Ovary (tissue), 9 donors: ENCODE results near the gene KCNJ9. TPM values are rescaled to one million over a fixed set of nuclear protein-coding genes. Genes with fewer than 3 reads are reported as not detected.

Source experiments
- DNase-seq, 5 donors: peaks; one replicate each; pipeline ENCODE4 v3.0.0-alpha.2; 2019 to 2020
- H3K27ac ChIP-seq, 2 donors: fragments of 200-600 bp; one replicate each; pipeline versions ENCODE4 v1.5.1 to v1.8.0; 2019 to 2022
- H3K27me3 ChIP-seq: fragments of 200-600 bp; one replicate; pipeline ENCODE4 v1.8.0; 2022
- H3K36me3 ChIP-seq: fragments of 200-600 bp; sonication (generic); one replicate; pipeline ENCODE4 v1.5.1; 2019
- H3K4me1 ChIP-seq: one replicate; pipeline ENCODE4 v1.8.1; 2013; ENCODE audit warnings: mild to moderate bottlenecking, moderate library complexity; ENCODE audit not compliant: insufficient read depth
- H3K4me3 ChIP-seq: fragments of 200-600 bp; sonication (generic); one replicate; pipeline ENCODE4 v1.5.1; 2017
- H3K9me3 ChIP-seq, 2 donors: fragments of 200-600 bp in 1 of 2; sonication (generic) in 1 of 2; one replicate each; pipeline versions ENCODE4 v1.5.1 to v1.8.1; 2013 to 2019; ENCODE audit warnings: mild to moderate bottlenecking in 1 of 2, moderate library complexity in 1 of 2
- CTCF ChIP-seq, 3 donors: fragments of 450-650 bp in 2 of 3; fragments of 200-600 bp in 1 of 3; IDR thresholded peaks; one replicate each; pipeline versions ENCODE4 v1.5.1 to v1.8.0; 2016 to 2022; ENCODE audit warnings: antibody characterized with exemption in 3 of 3, mild to moderate bottlenecking in 1 of 3
- EP300 ChIP-seq: sonication (generic); formaldehyde crosslinking; IDR thresholded peaks from one replicate; pipeline ENCODE4 v1.6.1; 2017; ENCODE audit warnings: antibody characterized with exemption
- POLR2A ChIP-seq: fragments of 450-650 bp; IDR thresholded peaks from one replicate; pipeline ENCODE4 v1.6.1; 2017; ENCODE audit warnings: antibody characterized with exemption, mild to moderate bottlenecking, moderate library complexity
- WGBS, 3 donors: extraction: QIAGEN DNeasy Blood & Tissue Kit in 1 of 3; methylation state at CpG; one replicate each; pipeline versions ENCODE4 v1.1.5 to v1.1.7; 2013 to 2017; 5-methylcytosine and 5-hydroxymethylcytosine counted together
- intact Hi-C, 4 donors: fragments of 100-400 bp; cut with DNase I; formaldehyde crosslinking; loops; one replicate each; pipeline versions ENCODE4 v1.11.0 to v1.15.1; 2022 to 2023
- polyA plus RNA-seq, 2 donors: library from polyadenylated mRNA; stranded (reverse); fragments of 200-250 nt in 1 of 2; fragments of 350-450 nt in 1 of 2; fragmentation: Illumina TruSeq in 1 of 2; extraction: RNeasy Lipid Tissue Mini Kit (QIAGEN cat#74804) in 1 of 2; gene quantifications; one replicate each; pipeline ENCODE4 v1.2.3, GENCODE V29; 2013 to 2014
- total RNA-seq, 7 donors: library from RNA; depleted of rRNA in 2 of 7; stranded (reverse); fragments of >200 nt in 2 of 7; fragmentation: NEBNext Ultra II Directional in 3 of 7; extraction: Animal tissue kit (Norgen Biotek cat#: 25700) in 3 of 7; gene quantifications; one replicate each; pipeline versions ENCODE4 v1.1.0 to v1.2.4, GENCODE V29; 2016 to 2023
- donor health status: DM: no; HTN: no; CAD: no; lungs with moderate emphysema.
- donor health status: DM: no; HTN: no; CAD: no.
- donor health status: Bipolar disorder and iron deficiency.
- donor health status: DM: yes; HTN: yes; CAD: no.
- donor health status: DM: no; HTN: no; CAD: no.
- donor health status: DM: yes; HTN: yes; CAD: no.

KCNJ9 gene
- total and polyA plus RNA-seq, 9 donors: 0.01 TPM; not detected in 8

GRCh38 chr1:160092366-160093068 lies 11.2 kb downstream of the KCNJ9 start:
- Histone ChIP-seq H3K27me3 (no peaks in the 10 kb centered on the region), H3K9me3 (no peaks in the 10 kb centered on the region), H3K27ac (no peak overlapping the region), H3K4me1 (peaks cover 1% of the 10 kb centered on the region), H3K4me3 (no peak overlapping the region), H3K36me3 (no peaks in the 10 kb centered on the region)
- DNase-seq: no peak
- intact Hi-C loops: loop anchor here in 1 of 4 donors (10.0 kb wide), 1 partner anchor 162 kb away; no protein-coding TSS in a partner anchor
- TF ChIP-seq EP300: no peak
- TF ChIP-seq POLR2A: no peak
- TF ChIP-seq CTCF (IDR thresholded peaks at IDR 0.05): no peak
- 93 to 95% (median 94%) methylated on average over 23 to 32 of the region's 32 CpGs for WGBS, 3 donors

GRCh38 chr1:160093069-160093395 lies 11.7 kb downstream of the KCNJ9 start:
- intact Hi-C loops: loop anchor here in 1 of 4 donors (10.0 kb wide), 1 partner anchor 162 kb away; no protein-coding TSS in a partner anchor
- no peaks in the 10 kb centered on the region for H3K27me3 ChIP-seq
- TF ChIP-seq POLR2A: no peak
- no peak for TF ChIP-seq EP300
- no peak for TF ChIP-seq CTCF (IDR thresholded peaks at IDR 0.05)
- peaks cover 6% of the 10 kb centered on the region for H3K4me1 ChIP-seq
- H3K36me3 ChIP-seq: no peaks in the 10 kb centered on the region
- H3K27ac ChIP-seq: no peak overlapping the region
- WGBS, 3 donors: 79 to 89% (median 83%) methylated on average over 6 to 9 of the region's 9 CpGs
- no peak overlapping the region for H3K4me3 ChIP-seq
- no peak for DNase-seq
- H3K9me3 ChIP-seq: no peaks in the 10 kb centered on the region

- Histone ChIP-seq H3K27ac (no peak overlapping the region), H3K36me3 (no peaks in the 10 kb centered on the region), H3K27me3 (no peaks in the 10 kb centered on the region), H3K9me3 (no peaks in the 10 kb centered on the region), H3K4me1 (peaks cover 6% of the 10 kb centered on the region), H3K4me3 (no peak overlapping the region)
- DNase-seq: peak in 1 of 5 donors; percentile 12
- 58 to 74% (median 62%) methylated on average over 20 to 21 of the region's 21 CpGs for WGBS, 3 donors
- TF ChIP-seq EP300 (no peak), POLR2A (no peak), CTCF (IDR thresholded peaks at IDR 0.05) (no peak)
- intact Hi-C loops: loop anchor here in 1 of 4 donors (10.0 kb wide), 1 partner anchor 161 kb away; no protein-coding TSS in a partner anchor
Measured at GRCh38 chr1:160093624-160094290, 12.4 kb downstream of the KCNJ9 start.

GRCh38 chr1:160094291-160094625 lies 12.9 kb downstream of the KCNJ9 start:
- no peak overlapping the region for H3K27ac ChIP-seq
- intact Hi-C loops: loop anchor here in 1 of 4 donors (10.0 kb wide), 1 partner anchor 161 kb away; no protein-coding TSS in a partner anchor
- no peaks in the 10 kb centered on the region for H3K36me3 ChIP-seq
- H3K9me3 ChIP-seq: no peaks in the 10 kb centered on the region
- H3K27me3 ChIP-seq: no peaks in the 10 kb centered on the region
- H3K4me3 ChIP-seq: no peak overlapping the region
- WGBS, 3 donors: 60 to 78% (median 66%) methylated on average over 4 of the region's 4 CpGs
- peaks cover 6% of the 10 kb centered on the region for H3K4me1 ChIP-seq
- no peak for DNase-seq
- TF ChIP-seq POLR2A (no peak), EP300 (no peak), CTCF (IDR thresholded peaks at IDR 0.05) (no peak)
